OCI-LY3 (cell line): ENCODE measurements around the gene ZSCAN12.
A peak's percentile ranks its signal among the peaks of the same experiment; 100 is the strongest.

Experiments used
- H2AFZ ChIP-seq: fragments of 200-600, 300-600 bp; shearing (Covaris generic); 2 replicates; pipeline ENCODE4 v1.6.0; 2014; ENCODE audit warnings: antibody characterized with exemption, low read depth, low read length
- H3K27ac ChIP-seq: fragments of 200-600, 300-600 bp; sonication (generic); 2 replicates; pipeline ENCODE4 v1.5.1; 2014; ENCODE audit warnings: mild to moderate bottlenecking, low read length, moderate library complexity, mixed read lengths
- H3K27me3 ChIP-seq: fragments of 200-600, 300-600 bp; sonication (generic); 2 replicates; pipeline ENCODE4 v1.6.1; 2014; ENCODE audit warnings: low read depth, low read length, mixed read lengths
- H3K36me3 ChIP-seq: fragments of 200-600, 300-600 bp; sonication (generic); replicated peaks from 2 replicates; pipeline ENCODE3; 2014; ENCODE audit warnings: low read depth, low read length, mixed read lengths
- H3K4me1 ChIP-seq: fragments of 300-600, 200-600 bp; sonication (generic); 2 replicates; pipeline ENCODE4 v1.6.1; 2014; ENCODE audit warnings: low read length, mixed read lengths
- H3K4me2 ChIP-seq: fragments of 200-600, 300-600 bp; sonication (generic); 2 replicates; pipeline ENCODE4 v1.6.1; 2014; ENCODE audit warnings: low read length, mixed read lengths
- H3K4me3 ChIP-seq: fragments of 300-600, 200-600 bp; sonication (generic); 2 replicates; pipeline ENCODE4 v1.5.1; 2014; ENCODE audit warnings: antibody characterized with exemption, mild to moderate bottlenecking, low read length, moderate library complexity
- H3K79me2 ChIP-seq: fragments of 300-600, 200-600 bp; shearing (Covaris generic); 2 replicates; pipeline ENCODE4 v1.6.1; 2014; ENCODE audit warnings: mild to moderate bottlenecking, low read length, mixed read lengths
- H3K9ac ChIP-seq: fragments of 300-600, 200-600 bp; shearing (Covaris generic); 2 replicates; pipeline ENCODE4 v1.6.0; 2014; ENCODE audit warnings: mild to moderate bottlenecking, low read length, moderate library complexity
- H3K9me3 ChIP-seq: fragments of 200-600, 300-600 bp; shearing (Covaris generic); 2 replicates; pipeline ENCODE4 v1.6.1; 2014; ENCODE audit warnings: low read length, mixed read lengths; ENCODE audit not compliant: insufficient read depth
- H4K20me1 ChIP-seq: fragments of 200-600, 300-600 bp; sonication (generic); 2 replicates; pipeline ENCODE4 v1.6.1; 2016; ENCODE audit warnings: low read length, mixed read lengths; ENCODE audit not compliant: insufficient read depth
- CTCF ChIP-seq: fragments of 200-600, 300-600 bp; sonication (generic); IDR thresholded peaks from 2 replicates; pipeline ENCODE4 v1.5.1; 2014; ENCODE audit warnings: antibody characterized with exemption, low read length, low read depth
- EZH2phosphoT487 ChIP-seq: fragments of 200-600 bp; shearing (Covaris generic); IDR thresholded peaks from 2 replicates; pipeline ENCODE4 v1.6.1; 2018; ENCODE audit warnings: antibody characterized with exemption, mixed run types, low read depth

The ZSCAN12 gene

GRCh38 chr6:28371706-28372451 is 27.7 kb downstream of the ZSCAN12 start:
- Histone ChIP-seq H3K79me2 (no peaks in the 10 kb centered on the region), H2AFZ (no peak overlapping the region), H3K4me2 (peak overlapping the region; percentile 62), H3K36me3 (peaks cover 7% of the 10 kb centered on the region), H3K4me1 (peaks cover 25% of the 10 kb centered on the region), H3K9ac (peak overlapping the region; percentile 4; the same call in 1 of the 2 replicates), H3K9me3 (no peaks in the 10 kb centered on the region), H3K27me3 (no peaks in the 10 kb centered on the region), H4K20me1 (no peaks in the 10 kb centered on the region), H3K27ac (peak overlapping the region; percentile 50), H3K4me3 (peak overlapping the region; percentile 28; the same call in 1 of the 2 replicates)
- no peak for TF ChIP-seq CTCF
- no peak for TF ChIP-seq EZH2phosphoT487

DNA sequence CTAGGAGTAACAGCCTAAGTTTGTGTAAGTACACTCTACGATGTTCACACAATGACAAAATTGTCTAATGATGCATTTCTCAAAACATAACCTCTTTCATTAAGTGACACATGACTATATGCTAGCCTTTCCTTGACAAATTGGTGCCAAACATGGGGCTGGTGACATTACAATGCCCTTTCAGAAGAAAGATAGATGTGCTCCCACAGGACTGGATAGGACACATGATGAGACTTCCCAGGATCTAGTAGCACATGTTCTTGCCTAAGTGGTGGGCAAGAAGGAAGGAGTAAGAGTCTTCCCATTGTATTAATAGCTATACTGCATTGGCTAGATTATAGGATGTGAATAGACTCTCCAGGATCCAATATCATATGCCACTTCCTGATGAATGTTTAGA is 28.3 kb downstream of the ZSCAN12 start:
- H3K4me3 ChIP-seq: peak overlapping the region; percentile 28; the same call in 1 of the 2 replicates
- peaks cover 11% of the 10 kb centered on the region for H3K36me3 ChIP-seq
- peak overlapping the region; percentile 50 for H3K27ac ChIP-seq
- H3K79me2 ChIP-seq: no peaks in the 10 kb centered on the region
- H3K4me2 ChIP-seq: peak overlapping the region; percentile 62
- H3K27me3 ChIP-seq: no peaks in the 10 kb centered on the region
- peak overlapping the region; percentile 4; the same call in 1 of the 2 replicates for H3K9ac ChIP-seq
- no peaks in the 10 kb centered on the region for H4K20me1 ChIP-seq
- H2AFZ ChIP-seq: no peak overlapping the region
- peaks cover 25% of the 10 kb centered on the region for H3K4me1 ChIP-seq
- no peaks in the 10 kb centered on the region; the same call in 1 of the 2 replicates for H3K9me3 ChIP-seq
- TF ChIP-seq CTCF: no peak
- TF ChIP-seq EZH2phosphoT487: no peak

DNA sequence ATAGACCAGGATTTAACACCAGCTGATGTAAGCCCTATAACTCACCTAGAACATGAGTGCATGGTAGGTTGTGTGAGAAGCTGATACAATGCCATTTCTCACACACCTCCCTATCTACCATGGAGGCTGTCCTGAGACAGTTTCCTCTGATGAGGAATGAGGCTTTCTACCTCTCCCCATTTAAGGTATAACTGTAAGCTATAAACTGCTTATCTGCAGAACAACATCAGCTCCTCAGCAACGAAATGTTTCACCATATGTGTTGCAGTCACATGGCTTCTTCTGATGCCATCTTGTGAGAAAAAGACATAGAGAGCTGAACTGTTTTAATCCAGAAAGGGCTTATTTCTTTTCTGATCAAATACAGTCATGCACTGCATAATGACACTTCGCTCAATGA is 29.1 kb downstream of the ZSCAN12 start:
- Histone ChIP-seq H3K27ac (no peak overlapping the region), H3K9me3 (no peaks in the 10 kb centered on the region; the same call in 1 of the 2 replicates), H3K79me2 (no peaks in the 10 kb centered on the region), H3K4me3 (no peak overlapping the region), H3K4me1 (peaks cover 25% of the 10 kb centered on the region), H3K9ac (no peak overlapping the region), H4K20me1 (no peaks in the 10 kb centered on the region), H2AFZ (no peak overlapping the region), H3K36me3 (peaks cover 16% of the 10 kb centered on the region), H3K4me2 (no peak overlapping the region), H3K27me3 (no peaks in the 10 kb centered on the region)
- TF ChIP-seq EZH2phosphoT487 (no peak), CTCF (no peak)

- Histone ChIP-seq H3K27me3 (no peaks in the 10 kb centered on the region), H3K9me3 (no peaks in the 10 kb centered on the region; the same call in 1 of the 2 replicates), H3K27ac (no peak overlapping the region), H3K4me2 (no peak overlapping the region), H3K36me3 (peaks cover 21% of the 10 kb centered on the region), H3K4me3 (no peak overlapping the region), H2AFZ (no peak overlapping the region), H3K9ac (no peak overlapping the region), H3K79me2 (no peaks in the 10 kb centered on the region), H4K20me1 (no peaks in the 10 kb centered on the region), H3K4me1 (peaks cover 25% of the 10 kb centered on the region)
- no peak for TF ChIP-seq CTCF
Observed at GRCh38 chr6:28369463-28369862, 30.1 kb downstream of the ZSCAN12 start.
